GM21390 (cell line): ENCODE data around the gene KRTAP9-8.
"Not testable (repeated sequence)": the region's sequence is repeated elsewhere in the genome, so short reads cannot be mapped to it uniquely, and the experiment has no call there.

Experiments
- ATAC-seq: cut with Tn5 transposase; IDR thresholded peaks from one replicate; pipeline ENCODE4 v1.9.1; 2021; ENCODE audit not compliant: unreplicated experiment

Gene KRTAP9-8, protein sequence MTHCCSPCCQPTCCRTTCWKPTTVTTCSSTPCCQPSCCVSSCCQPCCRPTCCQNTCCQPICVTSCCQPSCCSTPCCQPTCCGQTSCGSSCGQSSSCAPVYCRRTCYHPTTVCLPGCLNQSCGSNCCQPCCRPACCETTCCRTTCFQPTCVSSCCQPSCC

GRCh38 chr17:41237949-41238437 is at the start of gene KRTAP9-8:
KRTAP9-8 (plus strand) TSS chr17:41237999; CDS start chr17:41238052, 53 bp downstream.
- ATAC-seq = not testable (repeated sequence)

DNA sequence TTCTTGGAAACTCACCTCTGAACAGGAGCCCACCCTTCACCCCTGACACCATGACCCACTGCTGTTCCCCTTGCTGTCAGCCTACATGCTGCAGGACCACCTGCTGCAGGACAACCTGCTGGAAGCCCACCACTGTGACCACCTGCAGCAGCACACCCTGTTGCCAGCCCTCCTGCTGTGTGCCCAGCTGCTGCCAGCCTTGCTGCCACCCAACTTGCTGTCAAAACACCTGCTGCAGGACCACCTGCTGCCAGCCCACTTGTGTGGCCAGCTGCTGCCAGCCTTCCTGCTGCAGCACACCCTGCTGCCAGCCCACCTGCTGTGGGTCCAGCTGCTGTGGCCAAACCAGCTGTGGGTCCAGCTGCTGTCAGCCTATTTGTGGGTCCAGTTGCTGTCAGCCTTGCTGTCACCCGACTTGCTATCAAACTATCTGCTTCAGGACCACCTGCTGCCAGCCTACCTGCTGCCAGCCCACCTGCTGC is 47.9 kb upstream of the KRTAP9-8 start, which contains the start of gene KRTAP9-1:
TSS of gene KRTAP9-1 (plus strand) at position 51 of the 482 bp plus-strand sequence. CDS start at position 51, 0 bp downstream.
- not testable (repeated sequence) for ATAC-seq

- no peak for ATAC-seq
Measured at GRCh38 chr17:41190328-41190727, 47.5 kb upstream of the KRTAP9-8 start.

DNA sequence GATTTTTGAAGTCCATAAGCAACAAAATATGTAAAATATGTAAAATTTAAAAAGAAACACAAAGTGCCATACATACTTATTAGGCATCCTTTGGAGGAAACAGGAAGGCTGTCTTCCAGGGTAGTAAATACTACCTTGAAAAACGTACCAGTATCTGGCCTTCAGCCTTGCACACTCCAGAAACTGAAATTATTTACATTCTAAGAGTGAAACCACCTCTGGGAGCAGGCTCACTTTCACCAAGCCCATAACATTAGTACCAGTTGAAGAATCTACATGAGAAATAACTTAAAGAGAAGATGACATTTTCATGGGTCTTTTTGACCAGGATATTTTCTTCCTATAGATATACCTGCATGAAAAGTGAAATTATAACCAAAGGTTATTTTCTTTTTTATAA is 41.7 kb upstream of the KRTAP9-8 start:
- no peak for ATAC-seq

- ATAC-seq = no peak
Measured at GRCh38 chr17:41199421-41200078, 38.2 kb upstream of the KRTAP9-8 start.

GRCh38 chr17:41211845-41212466 is 25.8 kb upstream of the KRTAP9-8 start:
- no peak for ATAC-seq

- no peak for ATAC-seq
Measured at GRCh38 chr17:41212524-41213169, 25.2 kb upstream of the KRTAP9-8 start.

GRCh38 chr17:41215681-41216080 is 22.1 kb upstream of the KRTAP9-8 start:
- ATAC-seq = no peak

DNA sequence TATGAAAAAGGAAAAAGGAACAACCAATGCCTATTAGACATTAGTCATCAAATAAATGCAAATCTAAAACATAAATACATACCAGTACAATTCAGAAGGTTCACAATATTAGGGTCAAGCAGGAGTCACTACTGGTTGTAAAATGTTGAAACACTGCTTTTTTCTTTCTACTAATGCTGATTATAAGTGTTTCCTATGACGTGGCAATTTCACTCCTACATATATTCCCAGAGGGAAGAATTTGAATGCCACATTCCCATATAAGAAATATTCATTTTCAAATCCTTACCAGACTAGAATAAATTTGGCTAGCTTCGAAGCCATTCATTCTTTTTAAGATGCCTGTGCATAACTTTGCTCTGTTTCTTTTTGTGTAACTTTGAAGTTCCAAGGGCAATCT is 14.0 kb upstream of the KRTAP9-8 start:
- ATAC-seq = no peak

DNA sequence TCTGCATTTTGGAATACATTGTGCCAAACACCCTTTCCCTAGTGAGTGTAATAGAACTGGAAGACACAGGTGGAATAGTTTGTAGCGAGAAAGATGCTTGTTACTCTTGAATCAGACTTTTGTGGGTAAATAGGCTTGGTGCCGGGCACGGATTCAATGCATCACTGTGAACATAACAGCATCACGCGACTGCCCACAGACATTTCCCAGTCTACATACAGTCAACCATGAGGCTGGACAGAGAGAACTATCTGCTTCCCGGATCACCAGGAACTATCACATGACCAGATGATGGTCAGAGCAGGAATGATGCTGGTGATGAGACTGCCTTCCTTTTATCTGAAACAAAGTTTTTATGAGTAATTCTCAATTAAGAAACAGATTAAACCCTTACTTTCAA is 11.7 kb upstream of the KRTAP9-8 start:
- no peak for ATAC-seq

- ATAC-seq = not testable (repeated sequence)
Measured at GRCh38 chr17:41226598-41227095, 11.2 kb upstream of the KRTAP9-8 start, which contains the start of gene KRTAP9-2. KRTAP9-2 (plus strand) TSS chr17:41226648; CDS start chr17:41226655, 7 bp downstream.

- no peak for ATAC-seq
Measured at GRCh38 chr17:41230094-41230493, 7.7 kb upstream of the KRTAP9-8 start.

GRCh38 chr17:41231731-41232130 is 6.1 kb upstream of the KRTAP9-8 start:
- no peak for ATAC-seq

DNA sequence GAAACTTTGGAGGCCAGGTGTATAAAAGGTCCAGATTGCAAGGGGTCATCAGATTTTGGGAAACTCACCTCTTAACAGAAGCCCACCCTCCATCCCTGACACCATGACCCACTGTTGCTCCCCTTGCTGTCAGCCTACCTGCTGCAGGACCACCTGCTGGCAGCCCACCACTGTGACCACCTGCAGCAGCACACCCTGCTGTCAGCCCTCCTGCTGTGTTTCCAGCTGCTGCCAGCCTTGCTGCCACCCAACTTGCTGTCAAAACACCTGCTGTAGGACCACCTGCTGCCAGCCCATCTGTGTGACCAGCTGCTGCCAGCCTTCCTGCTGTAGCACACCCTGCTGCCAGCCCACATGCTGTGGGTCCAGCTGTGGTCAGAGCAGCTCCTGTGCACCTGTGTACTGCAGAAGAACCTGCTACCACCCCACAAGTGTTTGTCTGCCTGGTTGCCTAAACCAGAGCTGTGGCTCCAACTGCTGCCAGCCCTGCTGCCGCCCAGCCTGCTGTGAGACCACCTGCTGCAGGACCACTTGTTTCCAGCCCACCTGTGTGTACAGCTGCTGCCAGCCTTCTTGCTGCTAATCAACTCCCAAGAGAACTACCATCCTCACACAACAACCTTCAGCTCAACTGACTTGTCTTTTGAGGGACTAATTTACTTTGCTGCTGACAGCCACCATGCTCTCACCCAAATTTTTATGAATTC is 5.2 kb upstream of the KRTAP9-8 start, which contains the start of gene KRTAP9-3:
TSS of gene KRTAP9-3 (plus strand) at position 51 of the 707 bp plus-strand sequence. CDS start at position 104, 53 bp downstream.
- not testable (repeated sequence) for ATAC-seq

GRCh38 chr17:41237116-41237515 is 683 bp upstream of the KRTAP9-8 start:
- ATAC-seq = not testable (repeated sequence)

DNA sequence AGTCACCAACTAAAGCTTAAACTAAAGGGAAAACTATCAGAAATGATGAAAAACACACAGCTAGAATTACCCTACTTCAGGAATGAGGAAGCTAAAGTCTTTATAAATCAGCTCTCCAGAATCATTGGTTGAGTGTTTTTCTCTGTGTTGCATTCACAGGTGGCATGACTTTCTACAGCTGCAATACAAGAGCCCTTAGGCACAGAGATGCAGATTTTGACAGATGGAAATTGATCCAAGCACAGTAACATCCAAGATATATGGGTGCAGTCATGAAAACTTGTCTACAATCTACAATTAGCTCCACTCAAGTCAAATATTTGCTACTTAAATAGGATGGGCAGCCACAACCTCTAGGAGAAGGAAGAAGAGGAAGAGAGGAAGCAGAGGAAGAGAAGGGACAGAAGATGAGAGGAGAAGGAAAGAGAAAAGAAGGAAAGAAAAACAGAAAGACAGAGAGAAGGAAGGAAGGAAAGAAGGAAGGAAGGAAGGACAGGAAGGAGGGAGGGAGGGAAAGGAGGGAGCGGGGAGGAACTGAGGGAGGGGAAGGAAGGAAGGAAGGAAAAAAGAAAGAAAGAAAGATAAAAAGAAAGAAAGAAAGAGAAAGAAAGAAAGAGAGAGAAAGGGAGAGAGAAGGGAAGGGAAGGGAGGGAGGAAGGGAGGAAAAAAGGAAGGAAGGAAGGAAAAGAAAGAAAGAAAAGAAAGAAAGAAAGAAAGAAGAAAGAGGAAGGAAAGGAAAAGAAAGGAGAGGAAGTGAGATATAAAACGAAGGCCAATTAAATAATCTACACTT is 9.4 kb downstream of the KRTAP9-8 start:
- ATAC-seq = not testable (repeated sequence)

GRCh38 chr17:41249637-41250240 is 11.9 kb downstream of the KRTAP9-8 start, which contains the start of gene KRTAP9-4:
KRTAP9-4 (plus strand) TSS chr17:41249687; CDS start chr17:41249721, 34 bp downstream.
- ATAC-seq = not testable (repeated sequence)

- no peak for ATAC-seq
Measured at GRCh38 chr17:41251261-41251660, 13.5 kb downstream of the KRTAP9-8 start.

- ATAC-seq = no peak
Measured at GRCh38 chr17:41254861-41255260, 17.1 kb downstream of the KRTAP9-8 start.
